Endothelial cell of umbilical vein (primary cell): ENCODE measurements around the gene KCNK16. TPM values are rescaled to one million over a fixed set of nuclear protein-coding genes. Genes with fewer than 3 reads are reported as not detected.

ENCODE experiments used
- BruUV-seq: library from RNA; stranded (reverse); fragments of 400-500 nt; replicated peaks from 2 replicates; lab custom pipeline; 2021; lab: Mats Ljungman, UMichigan
- CTCF ChIA-PET: fragments of 300-600, 350-600 bp; sonication (Branson Sonifier 250); formaldehyde crosslinking; loops from one replicate; lab custom pipeline; 2021; ENCODE audit warnings: antibody characterized with exemption, inconsistent platforms; lab: Charles Lee
- POLR2A ChIA-PET: fragments of 300-600, 350-600 bp; sonication (Branson Sonifier 250); formaldehyde crosslinking; loops from one replicate; lab custom pipeline; 2021; ENCODE audit warnings: antibody characterized with exemption, inconsistent platforms; lab: Charles Lee
- DNase-seq: peaks from one replicate; pipeline ENCODE4 v3.0.0-alpha.2; 2011; ENCODE audit warnings: low read depth, low spot score
- FAIRE-seq: peaks from 2 replicates; lab custom pipeline; 2011; peaks lifted over from hg19 to GRCh38; lab: Jason Lieb, UNC
- H2AFZ ChIP-seq: 2 replicates; pipeline ENCODE4 v1.6.0; 2012; ENCODE audit warnings: low read depth, low read length, control low read depth, inconsistent platforms
- H3K27ac ChIP-seq: 2 replicates; pipeline ENCODE4 v1.5.1; 2011; ENCODE audit warnings: low read depth, mild to moderate bottlenecking, control low read depth, low read length, moderate library complexity; ENCODE audit not compliant: insufficient read depth
- H3K27me3 ChIP-seq, 2 experiments: 2 replicates each; pipeline versions ENCODE4 v1.6.0 to v1.6.1; 2011; ENCODE audit warnings: low read length in 2 of 2, mixed read lengths in 1 of 2; ENCODE audit not compliant: control insufficient read depth in 2 of 2, insufficient read depth in 2 of 2
- H3K36me3 ChIP-seq, 2 experiments: 2 replicates in 1 of 2; 3 replicates in 1 of 2; pipeline ENCODE4 v1.5.1; 2011; ENCODE audit warnings: low read length in 2 of 2, mild to moderate bottlenecking in 1 of 2, moderate library complexity in 1 of 2; ENCODE audit not compliant: control insufficient read depth in 2 of 2, insufficient read depth in 2 of 2; ENCODE audit errors: extremely low read depth in 1 of 2
- H3K4me1 ChIP-seq: 3 replicates; pipeline ENCODE4 v1.5.1; 2011; ENCODE audit warnings: mild to moderate bottlenecking, low read length; ENCODE audit not compliant: control insufficient read depth, insufficient read depth; ENCODE audit errors: extremely low read depth
- H3K4me2 ChIP-seq: 2 replicates; pipeline ENCODE4 v1.6.1; 2011; ENCODE audit warnings: low read length, control low read depth, mixed read lengths; ENCODE audit not compliant: insufficient read depth
- H3K4me3 ChIP-seq, 3 experiments: fragments of 200-600 bp in 1 of 3; sonication (generic), shearing (Covaris generic) in 1 of 3; replicated peaks in 1 of 3; 2 replicates each; pipeline ENCODE4 v1.5.1; 2011 to 2016; ENCODE audit warnings: control low read depth in 3 of 3, low read length in 3 of 3, mild to moderate bottlenecking in 2 of 3, inconsistent platforms in 1 of 3, low read depth in 1 of 3, moderate library complexity in 1 of 3; ENCODE audit not compliant: insufficient read depth in 1 of 3
- H3K79me2 ChIP-seq: 2 replicates; pipeline ENCODE4 v1.6.0; 2012; ENCODE audit warnings: low read length, inconsistent platforms; ENCODE audit not compliant: control insufficient read depth, insufficient read depth
- H3K9ac ChIP-seq: replicated peaks from 2 replicates; pipeline ENCODE3; 2011; ENCODE audit warnings: low read length, control low read depth; ENCODE audit not compliant: insufficient read depth; ENCODE audit errors: extremely low read depth
- H3K9me1 ChIP-seq: replicated peaks from 3 replicates; pipeline ENCODE4 v1.6.0; 2011; ENCODE audit warnings: mild to moderate bottlenecking, low read length; ENCODE audit not compliant: control insufficient read depth, insufficient read depth; ENCODE audit errors: extremely low read depth
- H3K9me3 ChIP-seq: replicated peaks from 2 replicates; pipeline ENCODE4 v1.5.1; 2012; ENCODE audit warnings: low read length, inconsistent platforms; ENCODE audit not compliant: control insufficient read depth, insufficient read depth
- H4K20me1 ChIP-seq: replicated peaks from 2 replicates; pipeline ENCODE3; 2011; ENCODE audit warnings: mild to moderate bottlenecking, low read length; ENCODE audit not compliant: control insufficient read depth, insufficient read depth; ENCODE audit errors: extremely low read depth
- CTCF ChIP-seq, 2 donors: IDR thresholded peaks; 1 replicate in 1 of 2; 2 replicates in 1 of 2; pipeline ENCODE4 v1.5.1; 2011; ENCODE audit warnings: low read length in 2 of 2, mild to moderate bottlenecking in 2 of 2, moderate library complexity in 2 of 2, control low read depth in 1 of 2, inconsistent platforms in 1 of 2, low read depth in 1 of 2; ENCODE audit not compliant: insufficient read depth in 1 of 2; ENCODE audit errors: extremely low read depth in 1 of 2
- EZH2 ChIP-seq: IDR thresholded peaks from 2 replicates; pipeline ENCODE4 v1.6.1; 2012; ENCODE audit warnings: borderline replicate concordance, low read depth, mild to moderate bottlenecking, moderate library complexity, low read length, inconsistent platforms; ENCODE audit not compliant: severe bottlenecking
- FOS ChIP-seq: IDR thresholded peaks from 2 replicates; pipeline ENCODE4 v1.6.1; 2011; ENCODE audit warnings: mild to moderate bottlenecking, low read length, moderate library complexity, borderline replicate concordance; ENCODE audit not compliant: insufficient read depth
- GATA2 ChIP-seq: IDR thresholded peaks from 2 replicates; pipeline ENCODE4 v1.7.0; 2011; ENCODE audit warnings: low read depth, mild to moderate bottlenecking, moderate library complexity, mixed read lengths, low read length; ENCODE audit not compliant: insufficient read length, insufficient read depth
- JUN ChIP-seq: IDR thresholded peaks from 2 replicates; pipeline ENCODE4 v1.6.1; 2011; ENCODE audit warnings: borderline replicate concordance, low read depth; ENCODE audit not compliant: insufficient read length, insufficient read depth
- MAX ChIP-seq: IDR thresholded peaks from 2 replicates; pipeline ENCODE4 v1.6.1; 2011; ENCODE audit not compliant: insufficient read depth, insufficient read length
- MYC ChIP-seq: IDR thresholded peaks from one replicate; pipeline ENCODE4 v1.6.1; 2011; ENCODE audit warnings: mild to moderate bottlenecking, low read depth, low read length
- POLR2A ChIP-seq: IDR thresholded peaks from 2 replicates; pipeline ENCODE4 v1.6.1; 2012; ENCODE audit warnings: low read depth, mild to moderate bottlenecking, control low read depth, low read length
- POLR2AphosphoS5 ChIP-seq: IDR thresholded peaks from 2 replicates; pipeline ENCODE4 v1.6.1; 2012; ENCODE audit warnings: low read depth, mild to moderate bottlenecking, control low read depth, low read length, moderate library complexity; ENCODE audit not compliant: insufficient read depth
- dilution Hi-C: fragments of 300-500 bp; cut with MboI; formaldehyde crosslinking; loops from one replicate; pipeline ENCODE4 v1.15.0; 2019; ENCODE audit warnings: low sequenced_read_pairs; ENCODE audit not compliant: extremely low pct_ligation_motif_present
- intact Hi-C: fragments of 100-400 bp; cut with micrococcal nuclease; formaldehyde crosslinking; loops from one replicate; pipeline ENCODE4 v1.10.0; 2022
- polyA plus RNA-seq, 4 experiments: library from polyadenylated mRNA; depleted of rRNA in 3 of 4; stranded (reverse) in 3 of 4; unstranded in 1 of 4; fragments of >200 nt; gene quantifications; 2 replicates each; pipeline versions ENCODE4 v1.2.1 to v1.2.3, GENCODE V29; 2011 to 2012; ENCODE audit warnings: missing spikeins in 1 of 4
- total RNA-seq: library from RNA; stranded (reverse); gene quantifications from 2 replicates; pipeline ENCODE4 v1.2.3, GENCODE V29; 2021

Gene KCNK16
- total and polyA plus RNA-seq, 2 donors (not counting 3 experiments of a cell fraction or from before 2014, with no cell fraction given): not detected

GRCh38 chr6:39370390-39370789 lies 47.9 kb upstream of the KCNK16 start:
- TF ChIP-seq MAX (no peak), JUN (no peak), EZH2 (no peak), CTCF (IDR thresholded peaks at IDR 0.05; ENCODE audit: extremely low read depth in 1 of 2, insufficient read depth in 1 of 2, low read depth in 1 of 2, low read length in 2 of 2) (no peak), POLR2AphosphoS5 (no peak), POLR2A (no peak), FOS (no peak), GATA2 (no peak), MYC (no peak)
- H3K9ac ChIP-seq: no peak overlapping the region
- H3K4me2 ChIP-seq: no peak overlapping the region
- intact Hi-C loops: no loop called here
- no peaks in the 10 kb centered on the region for H4K20me1 ChIP-seq
- no peaks in the 10 kb centered on the region for H3K36me3 ChIP-seq
- no peaks in the 10 kb centered on the region for H3K4me1 ChIP-seq
- H3K79me2 ChIP-seq: no peaks in the 10 kb centered on the region
- dilution Hi-C loops: no loop called here
- H3K4me3 ChIP-seq: no peak overlapping the region
- H2AFZ ChIP-seq: no peak overlapping the region
- no peaks in the 10 kb centered on the region for H3K9me3 ChIP-seq
- ChIA-PET POLR2A (no interaction called here), CTCF (interaction anchor here (0.9 kb wide), 1 partner anchor 8 kb away, joined by 7 read pairs; no protein-coding TSS in a partner anchor)
- H3K27me3 ChIP-seq: no peaks in the 10 kb centered on the region
- no peak for DNase-seq
- H3K27ac ChIP-seq: no peak overlapping the region
- H3K9me1 ChIP-seq: no peaks in the 10 kb centered on the region
- BruUV-seq: no TSS peak
- FAIRE-seq: no peak
